HEK293 (cell line): ENCODE results near the gene STAT3.

Source experiments
- BCL11A ChIP-seq: fragments of 450-650 bp; formaldehyde crosslinking; IDR thresholded peaks from 2 replicates; pipeline ENCODE4 v1.5.1; 2016; ENCODE audit warnings: low read depth, missing biosample characterization, missing genetic modification characterization
- HIC1 ChIP-seq: fragments of 450-650 bp; formaldehyde crosslinking; IDR thresholded peaks from 2 replicates; pipeline ENCODE4 v1.5.1; 2016; ENCODE audit warnings: missing biosample characterization, missing genetic modification characterization
- HOXA7 ChIP-seq: sonication (generic); formaldehyde crosslinking; IDR thresholded peaks from 2 replicates; pipeline ENCODE4 v1.8.1; 2022; ENCODE audit warnings: missing genetic modification reagents, borderline replicate concordance
- HOXD13 ChIP-seq: sonication (generic); formaldehyde crosslinking; IDR thresholded peaks from 2 replicates; pipeline ENCODE4 v1.8.0; 2022; ENCODE audit warnings: missing genetic modification reagents, borderline replicate concordance
- KLF16 ChIP-seq: fragments of 450-650 bp; formaldehyde crosslinking; IDR thresholded peaks from 2 replicates; pipeline ENCODE4 v1.5.1; 2017; ENCODE audit warnings: missing biosample characterization, missing genetic modification characterization
- KLF17 ChIP-seq: fragments of 450-650 bp; formaldehyde crosslinking; IDR thresholded peaks from 2 replicates; pipeline ENCODE4 v1.5.1; 2016; ENCODE audit warnings: missing biosample characterization, missing genetic modification characterization
- KLF8 ChIP-seq: fragments of 450-650 bp; formaldehyde crosslinking; IDR thresholded peaks from 2 replicates; pipeline ENCODE4 v1.5.1; 2016; ENCODE audit warnings: missing biosample characterization, missing genetic modification characterization
- KLF9 ChIP-seq: fragments of 450-650 bp; formaldehyde crosslinking; IDR thresholded peaks from 2 replicates; pipeline ENCODE4 v1.5.1; 2016; ENCODE audit warnings: missing biosample characterization, missing genetic modification characterization, low read depth
- OSR2 ChIP-seq: fragments of 450-650 bp; formaldehyde crosslinking; IDR thresholded peaks from 2 replicates; pipeline ENCODE4 v1.5.1; 2016; ENCODE audit warnings: missing biosample characterization, missing genetic modification characterization
- ZBTB10 ChIP-seq: fragments of 450-650 bp; formaldehyde crosslinking; IDR thresholded peaks from 2 replicates; pipeline ENCODE4 v1.5.1; 2016; ENCODE audit warnings: missing biosample characterization, missing genetic modification characterization
- ZBTB17 ChIP-seq: fragments of 450-650 bp; formaldehyde crosslinking; IDR thresholded peaks from 2 replicates; pipeline ENCODE4 v1.5.1; 2016; ENCODE audit warnings: missing biosample characterization, missing genetic modification characterization
- ZFP37 ChIP-seq: fragments of 450-650 bp; formaldehyde crosslinking; IDR thresholded peaks from 2 replicates; pipeline ENCODE4 v1.5.1; 2016; ENCODE audit warnings: missing biosample characterization, missing genetic modification characterization
- ZFP41 ChIP-seq: fragments of 450-650 bp; formaldehyde crosslinking; IDR thresholded peaks from 2 replicates; pipeline ENCODE4 v1.5.1; 2016; ENCODE audit warnings: missing biosample characterization, missing genetic modification characterization, borderline replicate concordance
- ZIC2 ChIP-seq: fragments of 450-650 bp; formaldehyde crosslinking; IDR thresholded peaks from 2 replicates; pipeline ENCODE4 v1.5.1; 2016; ENCODE audit warnings: missing biosample characterization, missing genetic modification characterization
- ZNF133 ChIP-seq: fragments of 450-650 bp; formaldehyde crosslinking; IDR thresholded peaks from 2 replicates; pipeline ENCODE4 v1.5.1; 2016; ENCODE audit warnings: missing biosample characterization, missing genetic modification characterization
- ZNF26 ChIP-seq: fragments of 450-650 bp; formaldehyde crosslinking; IDR thresholded peaks from 2 replicates; pipeline ENCODE4 v1.5.1; 2016; ENCODE audit warnings: missing biosample characterization, missing genetic modification characterization
- ZNF266 ChIP-seq: fragments of 450-650 bp; formaldehyde crosslinking; IDR thresholded peaks from 2 replicates; pipeline ENCODE4 v1.5.1; 2016; ENCODE audit warnings: missing biosample characterization, missing genetic modification characterization, low read depth
- ZNF280C ChIP-seq: fragments of 450-650 bp; formaldehyde crosslinking; IDR thresholded peaks from 2 replicates; pipeline ENCODE4 v1.5.1; 2016; ENCODE audit warnings: missing biosample characterization, missing genetic modification characterization
- ZNF416 ChIP-seq: fragments of 450-650 bp; formaldehyde crosslinking; IDR thresholded peaks from 2 replicates; pipeline ENCODE4 v1.5.1; 2016; ENCODE audit warnings: missing biosample characterization, missing genetic modification characterization
- ZNF433 ChIP-seq: fragments of 450-650 bp; formaldehyde crosslinking; IDR thresholded peaks from 2 replicates; pipeline ENCODE4 v1.5.1; 2016; ENCODE audit warnings: missing biosample characterization, missing genetic modification characterization, low read depth
- ZNF48 ChIP-seq: fragments of 450-650 bp; formaldehyde crosslinking; IDR thresholded peaks from 2 replicates; pipeline ENCODE4 v1.5.1; 2016; ENCODE audit warnings: missing biosample characterization, missing genetic modification characterization
- ZNF488 ChIP-seq: fragments of 450-650 bp; formaldehyde crosslinking; IDR thresholded peaks from 2 replicates; pipeline ENCODE4 v1.5.1; 2016; ENCODE audit warnings: missing biosample characterization, missing genetic modification characterization
- ZNF555 ChIP-seq: fragments of 450-650 bp; formaldehyde crosslinking; conservative IDR thresholded peaks from 2 replicates; pipeline ENCODE4 v1.5.1; 2017; ENCODE audit warnings: missing biosample characterization, mild to moderate bottlenecking, missing genetic modification characterization, inconsistent platforms
- ZNF677 ChIP-seq: fragments of 450-650 bp; IDR thresholded peaks from 2 replicates; pipeline ENCODE4 v1.5.0; 2018; ENCODE audit warnings: missing biosample characterization, mild to moderate bottlenecking, missing genetic modification characterization, moderate library complexity
- ZNF792 ChIP-seq: fragments of 450-650 bp; formaldehyde crosslinking; IDR thresholded peaks from 2 replicates; pipeline ENCODE4 v1.5.1; 2016; ENCODE audit warnings: missing biosample characterization, missing genetic modification characterization
- ZNF843 ChIP-seq: fragments of 450-650 bp; formaldehyde crosslinking; IDR thresholded peaks from 2 replicates; pipeline ENCODE4 v1.5.1; 2016; ENCODE audit warnings: missing biosample characterization, missing genetic modification characterization
- ZSCAN23 ChIP-seq: fragments of 450-650 bp; formaldehyde crosslinking; IDR thresholded peaks from 2 replicates; pipeline ENCODE4 v1.5.1; 2016; ENCODE audit warnings: missing biosample characterization, missing genetic modification characterization
- ZSCAN4 ChIP-seq: fragments of 450-650 bp; formaldehyde crosslinking; IDR thresholded peaks from 2 replicates; pipeline ENCODE4 v1.5.1; 2017; ENCODE audit warnings: missing biosample characterization, missing genetic modification characterization

STAT3 gene

GRCh38 chr17:42275527-42276358, 112.5 kb downstream of the STAT3 start (continued):
- peak; percentile 49 for TF ChIP-seq KLF9 (tag by site-specific recombination)
- TF ChIP-seq ZFP37: no peak
- TF ChIP-seq ZBTB17 (tag by site-specific recombination): peak; percentile 47
- no peak for TF ChIP-seq ZNF48 (tag by site-specific recombination)
- no peak for TF ChIP-seq ZNF555 (tag by site-specific recombination)
- peak; percentile 79; the same call in 1 of the 2 replicates for TF ChIP-seq KLF16 (tag by site-specific recombination)
- TF ChIP-seq ZNF488: no peak
- TF ChIP-seq ZNF792 (tag by site-specific recombination): no peak
- TF ChIP-seq KLF17 (tag by site-specific recombination): 0 out of 2 replicates have a peak, but pooled peaks have one; percentile 9
- TF ChIP-seq ZIC2 (tag by site-specific recombination): peak; percentile 64
- TF ChIP-seq ZNF843: peak; percentile 19; the same call in 1 of the 2 replicates
- no peak for TF ChIP-seq ZNF280C (tag by site-specific recombination)
- peak; percentile 30; the same call in 1 of the 2 replicates for TF ChIP-seq ZBTB10
- TF ChIP-seq HIC1: no peak
- no peak for TF ChIP-seq ZNF26 (tag by site-specific recombination)
- no peak for TF ChIP-seq KLF8
- TF ChIP-seq ZFP41 (tag by site-specific recombination): no peak
- no peak for TF ChIP-seq OSR2 (tag by site-specific recombination)
- TF ChIP-seq ZSCAN4 (tag by site-specific recombination): no peak
- no peak for TF ChIP-seq ZNF133 (tag by site-specific recombination)
- TF ChIP-seq ZNF266 (tag by site-specific recombination): no peak
- TF ChIP-seq ZNF433 (tag by site-specific recombination): no peak
- no peak for TF ChIP-seq HOXD13
- TF ChIP-seq BCL11A (tag by site-specific recombination): no peak
- TF ChIP-seq HOXA7 (CRISPR knock-in tag): no peak
- no peak for TF ChIP-seq ZNF416 (tag by site-specific recombination)
- TF ChIP-seq ZSCAN23: no peak
- no peak for TF ChIP-seq ZNF677 (tag by site-specific recombination)
